ENCODE results near the gene COPG1. TPM values are rescaled to one million over a fixed set of nuclear protein-coding genes. Genes with fewer than 3 reads are reported as not detected.

The COPG1 gene
- polyA plus RNA-seq, 1 of the 3 experiments (the other 2 are of a cell fraction), result 114 TPM

- H2AFZ ChIP-seq (ENCODE audit: low read depth), result no peak overlapping the region
- no peak overlapping the region for H3K27ac ChIP-seq (ENCODE audit: low read depth in 2 of 2, low read length in 1 of 2)
- H3K9me3 ChIP-seq, result no peaks in the 10 kb centered on the region
- no peak overlapping the region for H3K4me3 ChIP-seq (ENCODE audit: low read depth in 2 of 2, low read length in 1 of 2)
- H4K20me1 ChIP-seq (ENCODE audit: insufficient read depth), result no peaks in the 10 kb centered on the region
- no peak overlapping the region for H3K4me2 ChIP-seq
- no peak for DNase-seq
- no peaks in the 10 kb centered on the region for H3K27me3 ChIP-seq (ENCODE audit: insufficient read depth)
- ChIA-PET CTCF (interaction anchor here (2.7 kb wide), 1 partner anchor 41 kb away, joined by 11 read pairs; no protein-coding TSS in a partner anchor), POLR2A (no interaction called here)
- no peaks in the 10 kb centered on the region for H3K4me1 ChIP-seq (ENCODE audit: control insufficient read depth in 1 of 2, insufficient read depth in 2 of 2, low read depth in 1 of 2, low read length in 1 of 2)
- no peak overlapping the region for H3K9ac ChIP-seq
- H3K9me2 ChIP-seq, result no peaks in the 10 kb centered on the region
- no peaks in the 10 kb centered on the region for H3K79me2 ChIP-seq (ENCODE audit: insufficient read depth)
- peaks cover 3% of the 10 kb centered on the region for H3F3A ChIP-seq (replicated peaks; ENCODE audit: insufficient read depth)
- no peaks in the 10 kb centered on the region for H3K36me3 ChIP-seq (replicated peaks in 1 of 2; ENCODE audit: control insufficient read depth in 1 of 2, insufficient read depth in 2 of 2, low read length in 1 of 2)
- 75% methylated on average over 2 of the region's 2 CpGs for WGBS (ENCODE audit: low lambda C conversion rate)
- TF ChIP-seq RFX5 (IDR thresholded peaks at IDR 0.05; ENCODE audit: low read length) (no peak), FOXJ3 (CRISPR knock-in tag; IDR thresholded peaks at IDR 0.05) (no peak), FOSL2 (IDR thresholded peaks at IDR 0.05; ENCODE audit: borderline replicate concordance, low read depth) (no peak), USF1 (IDR thresholded peaks at IDR 0.05; ENCODE audit: borderline replicate concordance, low read depth) (no peak), TAF1 (IDR thresholded peaks at IDR 0.05; ENCODE audit: borderline replicate concordance, low read depth, low read length) (no peak), GABPA (IDR thresholded peaks at IDR 0.05; ENCODE audit: low read depth) (no peak), CTCF (IDR thresholded peaks at IDR 0.05) (no peak)
Observed at GRCh38 chr3:129204473-129204872, 44.9 kb upstream of the COPG1 start.

- CTCF ChIA-PET, result interaction anchor here (2.7 kb wide), 1 partner anchor 40 kb away, joined by 11 read pairs; no protein-coding TSS in a partner anchor
- DNase-seq, result no peak
- no peaks in the 10 kb centered on the region for H3K79me2 ChIP-seq (ENCODE audit: insufficient read depth)
- no peak overlapping the region for H2AFZ ChIP-seq (ENCODE audit: low read depth)
- TF ChIP-seq REST (IDR thresholded peaks at IDR 0.05; ENCODE audit: low read depth, low read length), result no peak
- TF ChIP-seq USF2 (IDR thresholded peaks at IDR 0.05; ENCODE audit: borderline replicate concordance, low read depth, low read length), result no peak
- no peak for TF ChIP-seq TEAD4 (IDR thresholded peaks at IDR 0.05; ENCODE audit: borderline replicate concordance, insufficient read depth)
- no peak for TF ChIP-seq RAD21 (IDR thresholded peaks at IDR 0.05; ENCODE audit: low read length)
- TF ChIP-seq EZH2phosphoT487 (IDR thresholded peaks at IDR 0.05; ENCODE audit: borderline replicate concordance, low read depth), result no peak
- H3K27ac ChIP-seq (ENCODE audit: low read depth in 2 of 2, low read length in 1 of 2), result no peak overlapping the region
- 91% methylated on average over 6 of the region's 8 CpGs for WGBS (ENCODE audit: low lambda C conversion rate)
- no peaks in the 10 kb centered on the region for H3K27me3 ChIP-seq (ENCODE audit: insufficient read depth)
- H3K9ac ChIP-seq, result no peak overlapping the region
- H3K4me3 ChIP-seq (ENCODE audit: low read depth in 2 of 2, low read length in 1 of 2), result no peak overlapping the region
- POLR2A ChIA-PET, result no interaction called here
- peaks cover 3% of the 10 kb centered on the region for H3F3A ChIP-seq (replicated peaks; ENCODE audit: insufficient read depth)
- H3K36me3 ChIP-seq (replicated peaks in 1 of 2; ENCODE audit: control insufficient read depth in 1 of 2, insufficient read depth in 2 of 2, low read length in 1 of 2), result no peaks in the 10 kb centered on the region
- no peaks in the 10 kb centered on the region for H3K9me2 ChIP-seq
- H3K9me3 ChIP-seq, result no peaks in the 10 kb centered on the region
- no peak overlapping the region for H3K4me2 ChIP-seq
- H3K4me1 ChIP-seq (ENCODE audit: control insufficient read depth in 1 of 2, insufficient read depth in 2 of 2, low read depth in 1 of 2, low read length in 1 of 2), result no peaks in the 10 kb centered on the region
- no peaks in the 10 kb centered on the region for H4K20me1 ChIP-seq (ENCODE audit: insufficient read depth)
Observed at GRCh38 chr3:129205109-129205832, 44.1 kb upstream of the COPG1 start.
